GM21367 (cell line): ENCODE measurements around the gene PROS1.
"Not testable (repeated sequence)": the region's sequence is repeated elsewhere in the genome, so short reads cannot be mapped to it uniquely, and the experiment has no call there.

ENCODE experiments used
- ATAC-seq: cut with Tn5 transposase; IDR thresholded peaks from one replicate; pipeline ENCODE4 v1.9.1; 2021; ENCODE audit not compliant: unreplicated experiment

PROS1 gene

GRCh38 chr3:93969997-93970396 lies 3.7 kb downstream of the PROS1 start:
- ATAC-seq = no peak

- ATAC-seq = no peak
Measured at GRCh38 chr3:93969443-93969842, 4.3 kb downstream of the PROS1 start.

- ATAC-seq = not testable (repeated sequence)
Measured at GRCh38 chr3:93965106-93965505, 8.6 kb downstream of the PROS1 start.

GRCh38 chr3:93962798-93963197 lies 10.9 kb downstream of the PROS1 start:
- ATAC-seq = no peak

- no peak for ATAC-seq
Measured at GRCh38 chr3:93961489-93961888, 12.2 kb downstream of the PROS1 start.

GRCh38 chr3:93961026-93961425 lies 12.7 kb downstream of the PROS1 start:
- ATAC-seq = no peak

- ATAC-seq = not testable (repeated sequence)
Measured at GRCh38 chr3:93949958-93950357, 23.7 kb downstream of the PROS1 start.

- ATAC-seq = not testable (repeated sequence)
Measured at GRCh38 chr3:93937485-93937884, 36.2 kb downstream of the PROS1 start.

- ATAC-seq = no peak
Measured at GRCh38 chr3:93936549-93936948, 37.1 kb downstream of the PROS1 start.

GRCh38 chr3:93934366-93935046 lies 39.2 kb downstream of the PROS1 start:
- ATAC-seq = no peak

GRCh38 chr3:93931597-93932229 lies 42.0 kb downstream of the PROS1 start:
- no peak for ATAC-seq

- ATAC-seq = no peak
Measured at GRCh38 chr3:93930041-93930440, 43.7 kb downstream of the PROS1 start.

- ATAC-seq = no peak
Measured at GRCh38 chr3:93926789-93927188, 46.9 kb downstream of the PROS1 start.

- ATAC-seq = no peak
Measured at GRCh38 chr3:93924491-93924890, 49.2 kb downstream of the PROS1 start.

GRCh38 chr3:93923006-93923405 lies 50.7 kb downstream of the PROS1 start:
- no peak for ATAC-seq

GRCh38 chr3:93917546-93918029 lies 56.1 kb downstream of the PROS1 start:
- not testable (repeated sequence) for ATAC-seq

GRCh38 chr3:93913623-93914022 lies 60.1 kb downstream of the PROS1 start:
- ATAC-seq = not testable (repeated sequence)

- no peak for ATAC-seq
Measured at GRCh38 chr3:93911206-93911605, 62.5 kb downstream of the PROS1 start.

GRCh38 chr3:93910097-93910496 lies 63.6 kb downstream of the PROS1 start:
- ATAC-seq = no peak

GRCh38 chr3:93907132-93907531 lies 66.6 kb downstream of the PROS1 start:
- no peak for ATAC-seq

GRCh38 chr3:93906245-93906644 lies 67.5 kb downstream of the PROS1 start:
- ATAC-seq = no peak

GRCh38 chr3:93904568-93904967 lies 69.1 kb downstream of the PROS1 start:
- ATAC-seq = no peak
